Measurements from ENCODE around the gene CASS4. TPM values are rescaled to one million over a fixed set of nuclear protein-coding genes. Genes with fewer than 3 reads are reported as not detected.

The CASS4 gene
- total and polyA plus RNA-seq, 4 donors = 0.26 to 1.6 (median 1.1) TPM

GRCh38 chr20:56443654-56444540 is 31.8 kb downstream of the CASS4 start:
- no peak for DNase-seq (ENCODE audit: low spot score)
- Histone ChIP-seq H3K9ac (ENCODE audit: low read depth in 1 of 2, low read length in 2 of 2) (no peak overlapping the region), H3K36me3 (ENCODE audit: control insufficient read depth in 4 of 4, insufficient read depth in 3 of 4, low read depth in 1 of 4, low read length in 3 of 4) (no peaks in the 10 kb centered on the region), H3K27ac (ENCODE audit: low read depth in 1 of 2, low read length in 2 of 2) (no peak overlapping the region), H3K4me3 (ENCODE audit: low read depth in 1 of 3, low read length in 3 of 3) (no peak overlapping the region), H3K27me3 (ENCODE audit: control insufficient read depth in 4 of 4, insufficient read depth in 4 of 4, low read length in 3 of 4) (no peaks in the 10 kb centered on the region), H3K9me3 (ENCODE audit: control insufficient read depth in 4 of 4, low read length in 3 of 4) (no peaks in the 10 kb centered on the region), H3K4me1 (ENCODE audit: control insufficient read depth in 4 of 4, insufficient read depth in 4 of 4, low read length in 3 of 4) (no peaks in the 10 kb centered on the region)
- 69% methylated on average over 27 of the region's 27 CpGs for WGBS
- TF ChIP-seq SP1 (IDR thresholded peaks at IDR 0.05) = no peak
- TF ChIP-seq JUND (IDR thresholded peaks at IDR 0.05) = no peak
- TF ChIP-seq RXRA (IDR thresholded peaks at IDR 0.05) = no peak
- TF ChIP-seq EGR1 (IDR thresholded peaks at IDR 0.05; ENCODE audit: low read depth in 2 of 2) = no peak
- no peak for TF ChIP-seq MAX (IDR thresholded peaks at IDR 0.05)
- TF ChIP-seq FOXA2 (IDR thresholded peaks at IDR 0.05) = no peak
- no peak for TF ChIP-seq ZBTB33 (IDR thresholded peaks at IDR 0.05)
- TF ChIP-seq YY1 (IDR thresholded peaks at IDR 0.05) = no peak

- 92% methylated on average over 3 of the region's 3 CpGs for WGBS
- H3K4me3 ChIP-seq (ENCODE audit: low read depth in 1 of 3, low read length in 3 of 3) = no peak overlapping the region
- no peaks in the 10 kb centered on the region for H3K36me3 ChIP-seq (ENCODE audit: control insufficient read depth in 4 of 4, insufficient read depth in 3 of 4, low read depth in 1 of 4, low read length in 3 of 4)
- H3K27me3 ChIP-seq (ENCODE audit: control insufficient read depth in 4 of 4, insufficient read depth in 4 of 4, low read length in 3 of 4) = no peaks in the 10 kb centered on the region
- no peaks in the 10 kb centered on the region for H3K9me3 ChIP-seq (ENCODE audit: control insufficient read depth in 4 of 4, low read length in 3 of 4)
- DNase-seq (ENCODE audit: low spot score) = no peak
- no peak for TF ChIP-seq RXRA (IDR thresholded peaks at IDR 0.05)
- no peak for TF ChIP-seq ZBTB33 (IDR thresholded peaks at IDR 0.05)
- no peak for TF ChIP-seq SP1 (IDR thresholded peaks at IDR 0.05)
- H3K9ac ChIP-seq (ENCODE audit: low read depth in 1 of 2, low read length in 2 of 2) = no peak overlapping the region
- no peak overlapping the region for H3K27ac ChIP-seq (ENCODE audit: low read depth in 1 of 2, low read length in 2 of 2)
- H3K4me1 ChIP-seq (ENCODE audit: control insufficient read depth in 4 of 4, insufficient read depth in 4 of 4, low read length in 3 of 4) = no peaks in the 10 kb centered on the region
These were observed 33.1 kb downstream of the CASS4 start for GRCh38 chr20:56445130-56445529.

GRCh38 chr20:56445540-56445939 is 33.5 kb downstream of the CASS4 start:
- DNase-seq (ENCODE audit: low spot score) = no peak
- Histone ChIP-seq H3K27ac (ENCODE audit: low read depth in 1 of 2, low read length in 2 of 2) (no peak overlapping the region), H3K4me3 (ENCODE audit: low read depth in 1 of 3, low read length in 3 of 3) (no peak overlapping the region), H3K4me1 (ENCODE audit: control insufficient read depth in 4 of 4, insufficient read depth in 4 of 4, low read length in 3 of 4) (no peaks in the 10 kb centered on the region), H3K36me3 (ENCODE audit: control insufficient read depth in 4 of 4, insufficient read depth in 3 of 4, low read depth in 1 of 4, low read length in 3 of 4) (no peaks in the 10 kb centered on the region), H3K9ac (ENCODE audit: low read depth in 1 of 2, low read length in 2 of 2) (no peak overlapping the region), H3K9me3 (ENCODE audit: control insufficient read depth in 4 of 4, low read length in 3 of 4) (no peaks in the 10 kb centered on the region), H3K27me3 (ENCODE audit: control insufficient read depth in 4 of 4, insufficient read depth in 4 of 4, low read length in 3 of 4) (no peaks in the 10 kb centered on the region)
- 95% methylated on average over 16 of the region's 16 CpGs for WGBS
- TF ChIP-seq CTCF (IDR thresholded peaks at IDR 0.05; ENCODE audit: low read depth, low read length, missing input control) (no peak), JUND (IDR thresholded peaks at IDR 0.05) (no peak), ZBTB33 (IDR thresholded peaks at IDR 0.05) (no peak), HNF4G (IDR thresholded peaks at IDR 0.05) (no peak), RXRA (IDR thresholded peaks at IDR 0.05) (no peak), FOXA2 (IDR thresholded peaks at IDR 0.05) (no peak), EGR1 (IDR thresholded peaks at IDR 0.05; ENCODE audit: low read depth in 2 of 2) (no peak), TAF1 (conservative IDR thresholded peaks at IDR 0.05) (no peak), REST (IDR thresholded peaks at IDR 0.05) (no peak), YY1 (IDR thresholded peaks at IDR 0.05) (no peak), MAX (IDR thresholded peaks at IDR 0.05) (no peak)
